Lung (tissue), 12 donors: ENCODE results near the gene GPR84. TPM values are rescaled to one million over a fixed set of nuclear protein-coding genes. Genes with fewer than 3 reads are reported as not detected.

Experiments
- ATAC-seq: fragments of 200-7000 bp; cut with Tn5 transposase; one replicate; pipeline ENCODE4 v1.9.1; 2020; ENCODE audit warnings: moderate number of reproducible peaks; ENCODE audit not compliant: insufficient read depth, low FRiP score
- DNase-seq, 3 donors: peaks; one replicate each; pipeline ENCODE4 v3.0.0-alpha.2; 2013 to 2017
- H3K27ac ChIP-seq, 2 donors: one replicate each; pipeline ENCODE4 v1.5.1; 2013; ENCODE audit warnings: mild to moderate bottlenecking in 2 of 2, moderate library complexity in 2 of 2, control low read depth in 1 of 2, inconsistent platforms in 1 of 2, low read depth in 1 of 2, low read length in 1 of 2
- H3K27me3 ChIP-seq, 3 donors: one replicate each; pipeline ENCODE4 v1.5.1; 2013; ENCODE audit warnings: low read length in 2 of 3; ENCODE audit not compliant: control insufficient read depth in 3 of 3, insufficient read depth in 3 of 3
- H3K36me3 ChIP-seq, 4 donors: one replicate each; pipeline ENCODE4 v1.5.1; 2013; ENCODE audit warnings: low read length in 4 of 4, mild to moderate bottlenecking in 1 of 4, moderate library complexity in 1 of 4; ENCODE audit not compliant: control insufficient read depth in 4 of 4, insufficient read depth in 4 of 4
- H3K4me1 ChIP-seq, 5 donors: one replicate each; pipeline ENCODE4 v1.5.1; 2013; ENCODE audit warnings: low read length in 5 of 5, mild to moderate bottlenecking in 2 of 5, moderate library complexity in 1 of 5; ENCODE audit not compliant: control insufficient read depth in 5 of 5, insufficient read depth in 5 of 5
- H3K4me3 ChIP-seq: one replicate; pipeline ENCODE4 v1.5.1; 2013; ENCODE audit warnings: mild to moderate bottlenecking, control low read depth, moderate library complexity
- H3K9ac ChIP-seq, 2 donors: one replicate each; pipeline ENCODE4 v1.5.1; 2013; ENCODE audit warnings: low read length in 2 of 2, control low read depth in 1 of 2; ENCODE audit not compliant: insufficient read depth in 1 of 2
- H3K9me3 ChIP-seq, 4 donors: one replicate each; pipeline ENCODE4 v1.5.1; 2013; ENCODE audit warnings: low read length in 3 of 4, mild to moderate bottlenecking in 1 of 4, moderate library complexity in 1 of 4; ENCODE audit not compliant: control insufficient read depth in 4 of 4, insufficient read depth in 3 of 4
- CTCF ChIP-seq: IDR thresholded peaks from 2 replicates; pipeline ENCODE4 v1.5.1; 2012; ENCODE audit warnings: mild to moderate bottlenecking; ENCODE audit errors: control extremely low read depth, extremely low read depth
- WGBS, 2 donors: extraction: QIAGEN DNeasy Blood & Tissue Kit; methylation state at CpG; one replicate each; pipeline ENCODE4 v1.1.7; 2013; 5-methylcytosine and 5-hydroxymethylcytosine counted together
- polyA plus RNA-seq, 2 donors: library from polyadenylated mRNA; stranded (reverse); fragments of 200-250 nt; gene quantifications; one replicate each; pipeline ENCODE4 v1.2.1, GENCODE V29; 2013
- total RNA-seq, 2 donors: library from RNA; depleted of rRNA in 1 of 2; stranded (reverse); fragments of >200 nt in 1 of 2; gene quantifications; one replicate each; pipeline ENCODE4 v1.2.1, GENCODE V29; 2014 to 2021
- donor health status: control.
- donor health status: control.
- donor health status: Bipolar disorder and iron deficiency.
- donor health status: healthy.
- donor health status: DM: yes; HTN: yes; CAD: no.

Gene GPR84
- total and polyA plus RNA-seq, 4 donors = 0.73 to 76.1 (median 2.1) TPM

DNA sequence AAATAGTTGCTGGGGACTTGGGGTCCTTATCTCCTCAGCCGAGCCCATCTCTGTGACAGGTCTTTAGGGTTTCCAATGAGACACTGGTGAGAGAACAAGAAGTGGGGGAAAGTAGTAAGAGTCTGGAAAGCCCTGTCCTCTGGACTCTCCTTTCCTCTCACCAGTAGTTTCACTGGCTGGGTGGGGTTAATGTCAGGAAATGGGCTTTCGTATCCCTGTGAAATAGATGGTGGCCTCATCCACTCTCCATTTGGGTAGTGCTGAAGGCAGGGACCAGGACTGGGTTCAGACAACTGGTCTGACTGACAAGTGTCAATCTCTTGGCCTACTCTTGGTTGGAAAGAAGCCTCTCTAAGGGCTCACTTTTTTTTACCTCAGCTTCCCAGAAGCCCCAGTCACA lies 12.7 kb upstream of the GPR84 start:
- Histone ChIP-seq H3K9me3 (no peaks in the 10 kb centered on the region), H3K9ac (no peak overlapping the region), H3K4me3 (no peak overlapping the region), H3K27ac (no peak overlapping the region), H3K4me1 (peaks cover 0 to 34% (median 10%) of the 10 kb centered on the region in 5 donors), H3K36me3 (peaks cover 0 to 9% (median 0%) of the 10 kb centered on the region in 4 donors), H3K27me3 (no peaks in the 10 kb centered on the region)
- ATAC-seq (no peak), DNase-seq (no peak)
- 67 to 84% methylated on average over 2 of the region's 2 CpGs for WGBS, 2 donors
- no peak for TF ChIP-seq CTCF

- ATAC-seq (no peak), DNase-seq (no peak)
- Histone ChIP-seq H3K9ac (no peak overlapping the region), H3K4me3 (no peak overlapping the region), H3K36me3 (peaks cover 0 to 9% (median 0%) of the 10 kb centered on the region in 4 donors), H3K27me3 (no peaks in the 10 kb centered on the region), H3K27ac (peak overlapping the region in 1 of 2 donors; percentile 25), H3K4me1 (peaks cover 0 to 38% (median 14%) of the 10 kb centered on the region in 5 donors), H3K9me3 (no peaks in the 10 kb centered on the region)
- TF ChIP-seq CTCF = no peak
- WGBS, 2 donors = 85 to 90% methylated on average over 4 of the region's 4 CpGs
Observed at GRCh38 chr12:54376596-54376995, 12.3 kb upstream of the GPR84 start.

DNA sequence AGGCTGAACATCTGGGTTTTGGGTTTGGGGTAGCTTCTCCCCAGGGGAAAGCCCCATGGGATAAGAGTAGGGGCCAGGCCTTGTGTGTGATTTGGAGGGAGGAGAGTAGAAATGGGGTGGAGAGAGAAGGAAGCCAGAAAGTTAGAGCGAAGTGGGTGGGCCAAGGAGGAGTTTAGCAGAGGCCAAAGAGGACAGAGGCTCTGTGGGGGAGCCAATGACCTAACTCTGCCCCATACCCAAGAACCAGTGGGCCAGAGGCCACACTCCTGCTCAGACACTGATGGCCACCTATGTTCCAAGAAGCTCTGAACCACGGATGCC lies 10.9 kb upstream of the GPR84 start:
- ATAC-seq = no peak
- Histone ChIP-seq H3K9ac (peak overlapping the region in 1 of 2 donors; percentile 61), H3K4me3 (no peak overlapping the region), H3K27me3 (no peaks in the 10 kb centered on the region), H3K4me1 (peaks cover 0 to 52% (median 14%) of the 10 kb centered on the region in 5 donors), H3K9me3 (no peaks in the 10 kb centered on the region), H3K36me3 (peaks cover 0 to 14% (median 0%) of the 10 kb centered on the region in 4 donors), H3K27ac (no peak overlapping the region)
- no peak for DNase-seq
- no peak for TF ChIP-seq CTCF
- WGBS, 2 donors = 77 to 85% methylated on average over 2 of the region's 2 CpGs

DNA sequence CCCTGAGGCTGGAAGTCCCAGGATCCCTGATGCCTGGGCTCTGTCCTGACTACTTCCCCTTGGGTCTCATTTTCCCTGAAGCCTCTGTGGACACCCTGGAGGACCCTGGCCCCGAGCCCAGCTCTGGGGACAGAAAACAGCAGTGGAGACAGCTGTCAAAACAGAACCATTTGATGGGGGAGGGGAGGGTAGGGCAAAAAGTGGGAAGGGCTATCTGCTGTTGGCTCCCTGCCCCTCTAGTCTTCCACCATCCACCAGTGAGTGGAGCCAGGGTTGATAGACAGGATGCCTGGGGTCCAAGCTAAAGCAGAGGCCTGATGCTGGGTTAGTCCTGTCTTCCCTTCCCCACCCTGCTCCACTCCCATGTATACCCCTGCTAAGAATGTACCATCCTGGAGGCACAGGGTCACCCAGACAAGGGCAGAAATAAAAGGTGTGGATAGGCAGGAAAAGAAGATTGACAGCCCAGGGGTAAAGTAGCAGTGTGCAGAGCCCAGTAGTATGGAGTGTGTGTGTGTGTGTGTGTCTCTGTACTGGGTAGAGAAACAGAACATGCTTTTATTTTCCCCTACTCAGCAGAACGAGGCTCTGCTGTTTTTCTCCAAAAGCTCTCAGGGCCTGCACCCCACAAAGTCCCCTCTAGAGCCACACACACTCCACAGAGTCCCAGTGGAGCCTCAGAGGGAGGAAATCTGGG lies 10.4 kb upstream of the GPR84 start:
- ATAC-seq = no peak
- 60 to 80% methylated on average over 2 of the region's 2 CpGs for WGBS, 2 donors
- TF ChIP-seq CTCF = no peak
- Histone ChIP-seq H3K9ac (peak overlapping the region in 1 of 2 donors; percentile 61), H3K9me3 (no peaks in the 10 kb centered on the region), H3K4me1 (peaks cover 0 to 54% (median 14%) of the 10 kb centered on the region in 5 donors), H3K27me3 (no peaks in the 10 kb centered on the region), H3K36me3 (peaks cover 0 to 14% (median 0%) of the 10 kb centered on the region in 4 donors), H3K27ac (no peak overlapping the region), H3K4me3 (no peak overlapping the region)
- DNase-seq = peak in 1 of 3 donors; percentile 53
